Vagina (tissue), 2 donors: ENCODE measurements around the gene RRAS.

Experiments
- POLR2A ChIP-seq, 2 donors: fragments of 450-650 bp; IDR thresholded peaks; one replicate each; pipeline ENCODE4 v1.6.1; 2017; ENCODE audit warnings: antibody characterized with exemption in 2 of 2, mild to moderate bottlenecking in 2 of 2, moderate library complexity in 2 of 2
- POLR2AphosphoS5 ChIP-seq, 2 donors: sonication (generic); formaldehyde crosslinking; IDR thresholded peaks; one replicate each; pipeline ENCODE4 v1.9.0; 2017; ENCODE audit warnings: antibody characterized with exemption in 2 of 2, mild to moderate bottlenecking in 2 of 2, low read depth in 1 of 2; ENCODE audit not compliant: insufficient read depth in 1 of 2

DNA sequence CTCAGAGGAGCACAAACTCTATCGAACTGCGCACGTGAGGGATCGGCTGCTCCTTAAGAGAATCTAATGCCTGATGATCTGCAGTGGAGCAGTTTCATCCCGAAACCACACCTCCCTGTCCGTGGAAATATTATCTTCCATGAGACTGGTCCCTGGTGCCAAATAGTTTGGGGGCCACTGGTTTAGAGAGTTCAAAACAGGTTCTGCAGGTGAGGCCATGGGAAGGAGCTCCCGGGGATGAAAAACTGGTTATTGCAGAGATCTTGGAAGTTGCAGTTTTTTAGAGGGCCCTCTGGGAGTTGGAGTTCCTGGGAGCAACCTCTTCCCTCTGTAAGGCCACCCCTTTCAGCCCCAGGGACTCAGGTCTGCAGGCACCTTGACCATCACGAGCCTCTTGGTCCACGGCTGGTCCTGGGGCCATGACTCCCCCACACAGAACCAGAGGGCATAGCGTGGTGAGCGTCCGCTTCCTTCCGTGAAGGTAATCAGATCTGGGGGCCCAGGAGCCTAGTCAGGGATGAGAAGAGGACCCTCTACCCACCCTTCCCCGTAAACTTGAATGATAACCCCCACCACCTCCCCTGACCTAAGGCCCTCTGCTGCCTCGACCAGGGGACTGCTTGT lies 20.5 kb upstream of the RRAS start:
- TF ChIP-seq POLR2AphosphoS5 (IDR thresholded peaks at IDR 0.05; ENCODE audit: insufficient read depth in 1 of 2, low read depth in 1 of 2): no peak
- TF ChIP-seq POLR2A (IDR thresholded peaks at IDR 0.05): no peak
